GM23338 (cell line): ENCODE data around the gene DR1.

Experiments used
- CREB1 ChIP-seq: fragments of 250-450 bp; sonication (Bioruptor Pico); IDR thresholded peaks from 2 replicates; pipeline ENCODE4 v1.5.0; 2020; ENCODE audit warnings: low read depth, mild to moderate bottlenecking, moderate library complexity
- ETS1 ChIP-seq: IDR thresholded peaks from 2 replicates; pipeline ENCODE4 v1.6.1; 2016; ENCODE audit warnings: antibody characterized with exemption
- EZH2 ChIP-seq: fragments of 200-600 bp; sonication (generic); IDR thresholded peaks from one replicate; pipeline ENCODE4 v1.8.0; 2017; ENCODE audit warnings: antibody characterized with exemption, mild to moderate bottlenecking, low read depth; ENCODE audit not compliant: unreplicated experiment
- EZH2phosphoT487 ChIP-seq: fragments of 200-600 bp; sonication (generic); IDR thresholded peaks from one replicate; pipeline ENCODE4 v1.8.1; 2018; ENCODE audit warnings: antibody characterized with exemption; ENCODE audit not compliant: unreplicated experiment
- POLR2AphosphoS5 ChIP-seq: IDR thresholded peaks from 2 replicates; pipeline ENCODE4 v1.6.1; 2016; ENCODE audit warnings: antibody characterized with exemption, low read depth
- REST ChIP-seq: IDR thresholded peaks from one replicate; pipeline ENCODE4 v1.6.1; 2018; ENCODE audit warnings: antibody characterized with exemption; ENCODE audit not compliant: unreplicated experiment
- TF ChIP-seq, protein P1 (sequence below), 2 experiments: fragments of 200-600 bp in 1 of 2; sonication (generic) in 1 of 2; conservative IDR thresholded peaks; 2 replicates each; pipeline versions ENCODE4 v1.5.1 to v1.6.1; 2016 to 2017; ENCODE audit warnings: antibody characterized with exemption in 2 of 2, low read depth in 2 of 2, mild to moderate bottlenecking in 2 of 2, moderate library complexity in 1 of 2

DNA sequence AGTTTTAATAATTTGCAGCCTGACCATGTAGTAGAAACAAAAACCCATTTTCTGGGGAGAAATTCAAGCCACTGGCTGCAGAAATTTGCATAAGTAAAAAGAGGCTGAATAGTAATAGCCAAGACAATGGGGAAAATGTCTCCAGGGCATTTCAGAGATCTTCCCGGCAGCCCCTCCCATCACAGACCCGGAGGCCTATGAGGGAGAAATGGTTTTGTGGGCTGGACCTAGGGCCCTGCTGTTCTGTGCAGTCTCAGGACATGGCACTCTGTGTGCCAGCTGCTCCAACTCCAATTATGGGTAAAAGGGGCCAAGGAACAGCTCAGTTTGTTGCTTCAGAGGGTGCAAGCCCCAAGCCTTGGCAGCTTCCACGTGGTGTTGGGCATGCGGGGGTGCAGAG is 62.5 kb downstream of the DR1 start:
- TF ChIP-seq, protein P1, sequence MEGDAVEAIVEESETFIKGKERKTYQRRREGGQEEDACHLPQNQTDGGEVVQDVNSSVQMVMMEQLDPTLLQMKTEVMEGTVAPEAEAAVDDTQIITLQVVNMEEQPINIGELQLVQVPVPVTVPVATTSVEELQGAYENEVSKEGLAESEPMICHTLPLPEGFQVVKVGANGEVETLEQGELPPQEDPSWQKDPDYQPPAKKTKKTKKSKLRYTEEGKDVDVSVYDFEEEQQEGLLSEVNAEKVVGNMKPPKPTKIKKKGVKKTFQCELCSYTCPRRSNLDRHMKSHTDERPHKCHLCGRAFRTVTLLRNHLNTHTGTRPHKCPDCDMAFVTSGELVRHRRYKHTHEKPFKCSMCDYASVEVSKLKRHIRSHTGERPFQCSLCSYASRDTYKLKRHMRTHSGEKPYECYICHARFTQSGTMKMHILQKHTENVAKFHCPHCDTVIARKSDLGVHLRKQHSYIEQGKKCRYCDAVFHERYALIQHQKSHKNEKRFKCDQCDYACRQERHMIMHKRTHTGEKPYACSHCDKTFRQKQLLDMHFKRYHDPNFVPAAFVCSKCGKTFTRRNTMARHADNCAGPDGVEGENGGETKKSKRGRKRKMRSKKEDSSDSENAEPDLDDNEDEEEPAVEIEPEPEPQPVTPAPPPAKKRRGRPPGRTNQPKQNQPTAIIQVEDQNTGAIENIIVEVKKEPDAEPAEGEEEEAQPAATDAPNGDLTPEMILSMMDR (conservative IDR thresholded peaks at IDR 0.05; ENCODE audit: low read depth in 2 of 2) = no peak
- no peak for TF ChIP-seq EZH2
- TF ChIP-seq ETS1 = no peak
- TF ChIP-seq CREB1 (CRISPR knock-in tag) = no peak
- no peak for TF ChIP-seq EZH2phosphoT487
- TF ChIP-seq POLR2AphosphoS5 = no peak
- no peak for TF ChIP-seq REST
